Measurements from ENCODE around the gene ZNF578. TPM values are rescaled to one million over a fixed set of nuclear protein-coding genes. Genes with fewer than 3 reads are reported as not detected.

ZNF578 gene
- total and polyA plus RNA-seq, 10 of the 15 experiments (the other 5 are each of a cell fraction or from before 2014, with no cell fraction given), result 0.10 to 0.43 (median 0.16) TPM; not detected in 4

- no peak for TF ChIP-seq PRDM15 (CRISPR knock-in tag; IDR thresholded peaks at IDR 0.05)
Measured at GRCh38 chr19:52492994-52493470, 39.7 kb downstream of the ZNF578 start (continued).

DNA sequence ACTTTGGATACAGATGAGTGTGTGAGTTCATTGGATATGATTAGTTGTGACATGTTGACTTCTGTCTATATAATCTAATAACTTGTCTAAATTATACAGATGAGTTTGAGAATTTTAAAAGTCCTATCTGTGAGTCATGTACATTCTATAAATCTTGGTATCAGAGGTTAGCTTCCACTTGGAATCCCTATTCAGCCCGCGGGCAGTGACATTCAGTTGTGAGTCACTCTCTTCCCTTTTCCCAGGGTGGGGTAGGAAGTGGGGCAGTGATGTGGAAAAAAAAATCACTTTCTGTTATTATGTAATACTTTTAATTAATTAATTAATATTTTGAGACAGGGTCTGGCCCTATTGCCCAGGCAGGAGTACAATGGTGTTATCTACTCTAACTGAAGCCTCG lies 41.2 kb downstream of the ZNF578 start:
- no peak for DNase-seq (ENCODE audit: low read depth, low spot score)
- no peaks in the 10 kb centered on the region for H3K4me1 ChIP-seq (ENCODE audit: control insufficient read depth, insufficient read depth, low read length)
- no peak for FAIRE-seq
- ChIA-PET RAD21 (ENCODE audit: unreplicated experiment) (no interaction called here), POLR2A (no interaction called here), CTCF (no interaction called here), SMC1A (ENCODE audit: uncharacterized antibody, unreplicated experiment) (no interaction called here)
- no peaks in the 10 kb centered on the region for H3K27me3 ChIP-seq (replicated peaks in 1 of 2; ENCODE audit: control insufficient read depth in 2 of 2, insufficient read depth in 2 of 2, low read length in 1 of 2)
- H3K4me3 ChIP-seq, result no peak overlapping the region
- no peak overlapping the region for H3K9ac ChIP-seq (ENCODE audit: control insufficient read depth, insufficient read depth, low read length)
- H3K9me3 ChIP-seq (replicated peaks; ENCODE audit: control insufficient read depth, insufficient read depth, low read length), result no peaks in the 10 kb centered on the region; the same call in 2 of the 3 replicates
- 67% methylated on average over 3 of the region's 3 CpGs for WGBS (ENCODE audit: insufficient coverage, insufficient replicate concordance, low lambda C conversion rate, missing lambda C conversion rate)
- no peak for ATAC-seq
- H2AFZ ChIP-seq (ENCODE audit: control insufficient read depth, low read depth, low read length), result no peak overlapping the region
- BruUV-seq (replicated peaks), result no TSS peak
- no peaks in the 10 kb centered on the region for H3K36me3 ChIP-seq (ENCODE audit: control insufficient read depth in 2 of 2, insufficient read depth in 2 of 2, low read length in 1 of 2)
- H3K4me2 ChIP-seq (ENCODE audit: control insufficient read depth, insufficient read depth), result no peak overlapping the region
- no peaks in the 10 kb centered on the region for H4K20me1 ChIP-seq (ENCODE audit: control insufficient read depth, insufficient read depth)
- H3K79me2 ChIP-seq (ENCODE audit: control insufficient read depth, insufficient read depth, low read length), result no peaks in the 10 kb centered on the region
- intact Hi-C loops (cut with micrococcal nuclease; ENCODE audit: unreplicated experiment), result no loop called here
- in situ Hi-C loops (cut with MboI), result no loop called here
- no peak overlapping the region for H3K27ac ChIP-seq (ENCODE audit: control insufficient read depth, insufficient read depth)
- TF ChIP-seq JUND (IDR thresholded peaks at IDR 0.05; ENCODE audit: low read depth, low read length) (no peak), SREBF1 (IDR thresholded peaks at IDR 0.05; ENCODE audit: low read length) (no peak), SUPT20H (IDR thresholded peaks at IDR 0.05; ENCODE audit: borderline replicate concordance, control insufficient read depth, low read depth, low read length) (no peak), USF1 (IDR thresholded peaks at IDR 0.05; ENCODE audit: borderline replicate concordance, extremely low read length, insufficient read depth, low read depth, low read length) (no peak), SMC3 (IDR thresholded peaks at IDR 0.05; ENCODE audit: borderline replicate concordance, low read length) (no peak), LARP7 (IDR thresholded peaks at IDR 0.05) (no peak), ZNF687 (IDR thresholded peaks at IDR 0.05) (no peak), SIN3A (IDR thresholded peaks at IDR 0.05; ENCODE audit: low read depth, low read length) (no peak), CHD1 (IDR thresholded peaks at IDR 0.05; ENCODE audit: low read depth, low read length) (no peak), RFX5 (IDR thresholded peaks at IDR 0.05; ENCODE audit: low read depth, low read length) (no peak), NRF1 (conservative IDR thresholded peaks at IDR 0.05; ENCODE audit: low read depth, low read length) (no peak), NFYB (IDR thresholded peaks at IDR 0.05; ENCODE audit: insufficient read depth, low read depth, low read length) (no peak), ZNF24 (IDR thresholded peaks at IDR 0.05) (no peak), ATF3 (IDR thresholded peaks at IDR 0.05; ENCODE audit: borderline replicate concordance, extremely low read depth, low read depth, low read length) (no peak)
